ENCODE measurements around the gene FMN1. TPM values are rescaled to one million over a fixed set of nuclear protein-coding genes. Genes with fewer than 3 reads are reported as not detected.

FMN1 gene
- polyA plus RNA-seq, 3 donors, result 0.28 to 3.7 (median 0.34) TPM

GRCh38 chr15:32956006-32956405 is 238.5 kb downstream of the FMN1 start:
- H3K4me1 Mint-ChIP-seq, result peaks cover 19% of the 10 kb centered on the region
- WGBS (ENCODE audit: insufficient coverage), result 60% methylated on average over 1 of the region's 1 CpG
- intact Hi-C loops (cut with micrococcal nuclease), result no loop called here

GRCh38 chr15:32953533-32953910 is 241.0 kb downstream of the FMN1 start:
- H3K4me1 Mint-ChIP-seq, result peaks cover 19% of the 10 kb centered on the region

More at GRCh38 chr15:32956006-32956405, 238.5 kb downstream of the FMN1 start:
- H3K4me3 ChIP-seq (replicated peaks in 1 of 3; ENCODE audit: low read depth in 2 of 3, low read length in 3 of 3), result no peak overlapping the region
- H3K9ac ChIP-seq (ENCODE audit: insufficient read depth, low read length, poor library complexity, severe bottlenecking), result no peak overlapping the region
- H3K36me3 Mint-ChIP-seq, result peaks cover 0 to 2% of the 10 kb centered on the region in 2 donors
- H3K27me3 ChIP-seq (ENCODE audit: control insufficient read depth in 2 of 2, insufficient read depth in 2 of 2, low read length in 2 of 2), result no peaks in the 10 kb centered on the region
- DNase-seq, result no peak
- H3K4me3 Mint-ChIP-seq, result no peak overlapping the region
- H3K27ac Mint-ChIP-seq, result no peak overlapping the region
- no peaks in the 10 kb centered on the region for H3K79me2 ChIP-seq (ENCODE audit: insufficient read depth, low read length)
- no peak overlapping the region for H3K4me2 ChIP-seq (replicated peaks; ENCODE audit: extremely low read depth, low read length, poor library complexity, severe bottlenecking)
- no peak overlapping the region for H2AFZ ChIP-seq (ENCODE audit: insufficient read depth, low read depth, low read length, poor library complexity, severe bottlenecking)
- H3K9me3 ChIP-seq (replicated peaks in 1 of 2; ENCODE audit: control insufficient read depth in 1 of 2, insufficient read depth in 1 of 2, low read length in 2 of 2), result no peaks in the 10 kb centered on the region
- no peak overlapping the region for H3K27ac ChIP-seq (ENCODE audit: low read depth in 1 of 2, low read length in 2 of 2)
- H3K4me1 ChIP-seq (ENCODE audit: control insufficient read depth in 1 of 2, insufficient read depth in 2 of 2, low read length in 2 of 2), result peaks cover 10 to 14% of the 10 kb centered on the region in 2 donors
- H3K36me3 ChIP-seq (replicated peaks in 1 of 2; ENCODE audit: control insufficient read depth in 1 of 2, insufficient read depth in 2 of 2, low read length in 2 of 2), result no peaks in the 10 kb centered on the region
- peaks cover 0 to 2% (median 0%) of the 10 kb centered on the region in 7 donors for H3K9me3 Mint-ChIP-seq
- H3K27me3 Mint-ChIP-seq (ENCODE audit: low read depth in 3 of 3), result peaks cover 0 to 3% (median 0%) of the 10 kb centered on the region in 3 donors
- H4K20me1 ChIP-seq (ENCODE audit: insufficient read depth, low read length), result no peaks in the 10 kb centered on the region
- peak; percentile 6 for TF ChIP-seq CTCF (IDR thresholded peaks at IDR 0.05)

More at GRCh38 chr15:32953533-32953910, 241.0 kb downstream of the FMN1 start:
- Mint-ChIP-seq H3K36me3 (no peaks in the 10 kb centered on the region), H3K4me3 (no peak overlapping the region), H3K27ac (peak overlapping the region in 1 of 7 donors; percentile 3), H3K9me3 (peaks cover 0 to 10% (median 2%) of the 10 kb centered on the region in 7 donors), H3K27me3 (ENCODE audit: low read depth in 3 of 3) (peaks cover 0 to 3% (median 0%) of the 10 kb centered on the region in 3 donors)
- no peak overlapping the region for H3K27ac ChIP-seq (ENCODE audit: low read depth in 1 of 2, low read length in 2 of 2)
- DNase-seq, result no peak
- no peaks in the 10 kb centered on the region for H3K36me3 ChIP-seq (replicated peaks in 1 of 2; ENCODE audit: control insufficient read depth in 1 of 2, insufficient read depth in 2 of 2, low read length in 2 of 2)
- H3K79me2 ChIP-seq (ENCODE audit: insufficient read depth, low read length), result no peaks in the 10 kb centered on the region
- H3K4me3 ChIP-seq (replicated peaks in 1 of 3; ENCODE audit: low read depth in 2 of 3, low read length in 3 of 3), result no peak overlapping the region
- no peak overlapping the region for H3K9ac ChIP-seq (ENCODE audit: insufficient read depth, low read length, poor library complexity, severe bottlenecking)
- no peaks in the 10 kb centered on the region for H3K9me3 ChIP-seq (replicated peaks in 1 of 2; ENCODE audit: control insufficient read depth in 1 of 2, insufficient read depth in 1 of 2, low read length in 2 of 2)
- intact Hi-C loops (cut with micrococcal nuclease), result no loop called here
- TF ChIP-seq CTCF (IDR thresholded peaks at IDR 0.05), result no peak
- H4K20me1 ChIP-seq (ENCODE audit: insufficient read depth, low read length), result no peaks in the 10 kb centered on the region
- H2AFZ ChIP-seq (ENCODE audit: insufficient read depth, low read depth, low read length, poor library complexity, severe bottlenecking), result no peak overlapping the region
- H3K4me2 ChIP-seq (replicated peaks; ENCODE audit: extremely low read depth, low read length, poor library complexity, severe bottlenecking), result no peak overlapping the region
- H3K4me1 ChIP-seq (ENCODE audit: control insufficient read depth in 1 of 2, insufficient read depth in 2 of 2, low read length in 2 of 2), result peaks cover 10 to 14% of the 10 kb centered on the region in 2 donors
- WGBS (ENCODE audit: insufficient coverage), result 93% methylated on average over 4 of the region's 7 CpGs
- H3K27me3 ChIP-seq (ENCODE audit: control insufficient read depth in 2 of 2, insufficient read depth in 2 of 2, low read length in 2 of 2), result no peaks in the 10 kb centered on the region
